Osteoblast (primary cell): ENCODE results near the gene TPRKB. TPM values are rescaled to one million over a fixed set of nuclear protein-coding genes. Genes with fewer than 3 reads are reported as not detected.
"Not testable (repeated sequence)": the region's sequence is repeated elsewhere in the genome, so short reads cannot be mapped to it uniquely, and the experiment has no call there.

Experiments used
- DNase-seq: peaks from one replicate; pipeline ENCODE4 v3.0.0; 2011; ENCODE audit warnings: low spot score, mixed read lengths; ENCODE audit not compliant: insufficient read length; ENCODE audit errors: missing footprints
- H2AFZ ChIP-seq: 2 replicates; pipeline ENCODE4 v1.6.0; 2011; ENCODE audit warnings: mild to moderate bottlenecking, low read length
- H3K27ac ChIP-seq: 2 replicates; pipeline ENCODE4 v1.5.1; 2011; ENCODE audit warnings: mild to moderate bottlenecking, low read depth, low read length, moderate library complexity
- H3K27me3 ChIP-seq: 2 replicates; pipeline ENCODE4 v1.6.0; 2012; ENCODE audit warnings: mild to moderate bottlenecking, control low read depth, inconsistent platforms, low read length, moderate library complexity; ENCODE audit not compliant: insufficient read depth
- H3K36me3 ChIP-seq: 2 replicates; pipeline ENCODE4 v1.5.1; 2011; ENCODE audit warnings: mild to moderate bottlenecking, low read length, control low read depth, moderate library complexity; ENCODE audit not compliant: insufficient read depth
- H3K4me1 ChIP-seq: 2 replicates; pipeline ENCODE4 v1.5.1; 2011; ENCODE audit warnings: mild to moderate bottlenecking, low read length, control low read depth, moderate library complexity; ENCODE audit not compliant: insufficient read depth
- H3K4me2 ChIP-seq: 2 replicates; pipeline ENCODE4 v1.6.0; 2011; ENCODE audit warnings: mild to moderate bottlenecking, low read length; ENCODE audit not compliant: insufficient read depth
- H3K4me3 ChIP-seq: fragments of 200-600 bp; sonication (generic); 3 replicates; pipeline ENCODE4 v1.5.1; 2012; ENCODE audit warnings: mild to moderate bottlenecking, low read length, inconsistent platforms; ENCODE audit not compliant: insufficient read depth
- H3K79me2 ChIP-seq: 2 replicates; pipeline ENCODE4 v1.6.0; 2012; ENCODE audit warnings: mild to moderate bottlenecking, low read length, control low read depth, inconsistent platforms; ENCODE audit not compliant: insufficient read depth
- H3K9me3 ChIP-seq: 2 replicates; pipeline ENCODE4 v1.5.1; 2011; ENCODE audit warnings: low read depth, low read length, control low read depth
- H4K20me1 ChIP-seq: 2 replicates; pipeline ENCODE4 v1.6.0; 2012; ENCODE audit warnings: mild to moderate bottlenecking, low read length, control low read depth; ENCODE audit not compliant: insufficient read depth
- total RNA-seq: library from RNA; depleted of rRNA; stranded (reverse); fragments of >200 nt; gene quantifications from 2 replicates; pipeline ENCODE4 v1.2.3, GENCODE V29; 2012
- TF ChIP-seq, protein P1 (sequence below): IDR thresholded peaks from 2 replicates; pipeline ENCODE4 v1.5.1; 2011; ENCODE audit warnings: mild to moderate bottlenecking, low read depth, low read length, moderate library complexity; ENCODE audit errors: extremely low read depth

TPRKB gene
- total RNA-seq = 16.6 and 18.9 TPM in 2 replicates

DNA sequence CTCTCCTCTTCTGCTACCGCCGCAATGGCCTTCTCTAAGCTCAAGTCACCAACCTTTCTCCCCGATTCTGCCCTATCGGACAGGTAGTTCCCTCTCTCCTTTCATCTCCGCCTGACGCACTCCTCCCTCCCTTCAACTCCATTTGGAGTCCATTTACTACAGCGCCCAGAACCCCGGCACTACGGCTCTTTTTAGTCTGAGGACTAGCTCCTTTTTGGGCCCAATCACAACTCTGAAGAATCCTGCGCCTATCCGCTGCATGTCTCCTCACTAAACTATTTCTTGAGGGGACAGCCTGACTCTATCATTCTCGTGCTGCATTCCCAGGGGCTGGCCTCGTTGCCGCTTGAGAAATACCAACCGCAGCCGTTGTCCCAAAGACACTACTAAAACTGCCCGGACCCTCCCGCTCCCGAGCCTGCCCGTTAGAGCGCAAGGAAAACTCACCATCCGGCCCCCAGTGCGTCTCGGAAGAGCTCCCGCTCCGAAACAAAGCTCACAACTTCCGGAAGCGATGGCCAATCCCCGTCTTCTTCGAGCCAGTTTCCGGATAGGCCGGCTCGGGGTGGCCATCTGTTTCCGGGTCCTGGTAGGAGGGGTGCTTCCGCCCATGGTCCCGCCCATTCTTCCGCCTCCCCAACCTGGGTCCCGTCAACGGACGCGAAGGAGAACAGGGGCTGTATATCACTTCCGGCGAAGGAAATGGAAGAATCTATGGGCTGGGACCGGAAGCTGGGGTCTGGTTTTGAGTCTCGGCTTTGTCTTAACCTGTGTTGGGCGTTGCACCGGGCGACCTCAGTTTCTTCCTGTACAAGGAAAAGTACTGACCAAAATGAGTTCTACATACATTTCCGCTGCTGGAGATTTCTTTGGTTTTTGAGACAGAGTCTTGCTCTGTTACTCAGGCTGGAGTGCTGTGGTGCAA is at the start of gene TPRKB:
TSS of gene TPRKB (minus strand) at position 491 of the 925 bp plus-strand sequence. CDS start 2,776 bp downstream, outside the sequence.
- H3K4me3 ChIP-seq = peak within 1 kb of the TSS; percentile 97
- peaks cover 11% of the 10 kb centered on the region for H3K4me1 ChIP-seq
- H3K4me2 ChIP-seq = peak within 1 kb of the TSS; percentile 98
- H2AFZ ChIP-seq = peak within 1 kb of the TSS; percentile 98
- H3K79me2 ChIP-seq = peaks cover 6% of the 10 kb centered on the region
- TF ChIP-seq, protein P1, sequence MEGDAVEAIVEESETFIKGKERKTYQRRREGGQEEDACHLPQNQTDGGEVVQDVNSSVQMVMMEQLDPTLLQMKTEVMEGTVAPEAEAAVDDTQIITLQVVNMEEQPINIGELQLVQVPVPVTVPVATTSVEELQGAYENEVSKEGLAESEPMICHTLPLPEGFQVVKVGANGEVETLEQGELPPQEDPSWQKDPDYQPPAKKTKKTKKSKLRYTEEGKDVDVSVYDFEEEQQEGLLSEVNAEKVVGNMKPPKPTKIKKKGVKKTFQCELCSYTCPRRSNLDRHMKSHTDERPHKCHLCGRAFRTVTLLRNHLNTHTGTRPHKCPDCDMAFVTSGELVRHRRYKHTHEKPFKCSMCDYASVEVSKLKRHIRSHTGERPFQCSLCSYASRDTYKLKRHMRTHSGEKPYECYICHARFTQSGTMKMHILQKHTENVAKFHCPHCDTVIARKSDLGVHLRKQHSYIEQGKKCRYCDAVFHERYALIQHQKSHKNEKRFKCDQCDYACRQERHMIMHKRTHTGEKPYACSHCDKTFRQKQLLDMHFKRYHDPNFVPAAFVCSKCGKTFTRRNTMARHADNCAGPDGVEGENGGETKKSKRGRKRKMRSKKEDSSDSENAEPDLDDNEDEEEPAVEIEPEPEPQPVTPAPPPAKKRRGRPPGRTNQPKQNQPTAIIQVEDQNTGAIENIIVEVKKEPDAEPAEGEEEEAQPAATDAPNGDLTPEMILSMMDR = no peak
- peaks cover 8% of the 10 kb centered on the region for H3K36me3 ChIP-seq
- H3K9me3 ChIP-seq = no peaks in the 10 kb centered on the region
- peak; percentile 98 for DNase-seq
- H4K20me1 ChIP-seq = no peaks in the 10 kb centered on the region
- H3K27me3 ChIP-seq = no peaks in the 10 kb centered on the region
- peak within 1 kb of the TSS; percentile 49 for H3K27ac ChIP-seq

DNA sequence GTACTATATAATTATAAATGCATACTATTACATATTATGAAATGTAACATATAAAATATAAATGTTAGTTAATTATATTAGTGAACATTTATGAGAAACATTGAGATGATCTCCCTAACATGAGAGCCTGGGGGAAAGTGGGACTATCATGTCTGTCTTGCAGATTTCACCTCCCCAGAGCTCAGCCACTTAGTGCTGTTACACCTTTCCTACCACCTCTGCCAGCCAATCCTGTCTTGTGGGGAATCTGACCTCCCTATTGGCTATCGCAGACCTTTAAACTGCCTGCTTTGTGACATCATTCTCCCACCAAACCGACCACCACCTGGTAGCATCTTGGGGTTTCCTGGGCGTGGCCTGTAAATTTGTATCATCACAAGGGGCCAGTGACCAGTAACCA is 46.7 kb upstream of the TPRKB start, which contains the start of gene C2orf78:
TSS of gene C2orf78 (plus strand) at position 301 of the 400 bp plus-strand sequence. CDS start 127 bp downstream, outside the sequence.
- H3K4me3 ChIP-seq, DNase-seq, H3K27ac ChIP-seq, H3K4me2 ChIP-seq, H4K20me1 ChIP-seq, H3K9me3 ChIP-seq, H3K4me1 ChIP-seq, H3K36me3 ChIP-seq, H3K27me3 ChIP-seq: not testable (repeated sequence)
- peaks cover 10% of the 10 kb centered on the region for H3K79me2 ChIP-seq
- peak within 1 kb of the TSS; percentile 32 for H2AFZ ChIP-seq

DNA sequence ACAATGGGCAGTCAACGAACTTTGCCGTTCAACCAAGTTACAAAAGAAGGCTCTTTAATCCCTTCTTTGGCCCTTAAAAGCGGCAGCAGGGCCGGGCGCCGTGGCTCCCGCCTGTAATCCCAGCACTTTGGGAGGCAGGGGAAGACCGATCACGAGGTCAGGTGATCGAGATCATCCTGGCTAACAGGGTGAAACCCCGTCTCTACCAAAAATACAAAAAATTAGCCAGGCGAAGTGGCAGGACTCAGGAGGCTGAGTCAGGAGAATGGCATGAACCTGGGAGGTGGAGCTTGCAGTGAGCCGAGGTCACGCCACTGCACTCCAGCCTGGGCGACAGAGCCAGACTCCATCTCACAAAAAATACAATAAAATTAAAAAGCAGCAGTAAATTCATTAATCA is 46.3 kb upstream of the TPRKB start:
- not testable (repeated sequence) for H3K27me3 ChIP-seq, H3K9me3 ChIP-seq, H3K4me3 ChIP-seq, H3K36me3 ChIP-seq, H3K4me2 ChIP-seq, H3K4me1 ChIP-seq, DNase-seq, H3K27ac ChIP-seq, H4K20me1 ChIP-seq
- Histone ChIP-seq H2AFZ (peak overlapping the region; percentile 32), H3K79me2 (peaks cover 15% of the 10 kb centered on the region)

DNA sequence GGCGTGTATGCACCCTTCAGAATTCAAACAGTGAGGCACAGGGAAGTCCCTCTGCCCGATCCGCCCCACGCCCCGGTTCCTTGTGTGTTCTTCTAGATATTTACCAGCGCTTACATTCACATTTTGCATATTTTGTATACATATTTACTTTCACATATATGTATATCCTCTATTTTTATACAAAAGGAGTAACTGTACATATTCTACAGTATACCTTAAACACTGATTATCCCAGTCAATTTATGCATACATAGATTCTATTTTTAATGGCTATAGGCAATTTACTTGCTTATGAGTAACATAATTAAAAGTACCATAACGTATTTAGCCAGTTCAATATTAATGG is 43.1 kb upstream of the TPRKB start:
- Histone ChIP-seq H3K27ac (no peak overlapping the region), H3K27me3 (no peaks in the 10 kb centered on the region), H3K79me2 (peaks cover 38% of the 10 kb centered on the region), H2AFZ (peak overlapping the region; percentile 98), H4K20me1 (peaks cover 13% of the 10 kb centered on the region), H3K4me3 (peak overlapping the region; percentile 96), H3K36me3 (peaks cover 17% of the 10 kb centered on the region), H3K4me2 (peak overlapping the region; percentile 64), H3K9me3 (no peaks in the 10 kb centered on the region), H3K4me1 (peaks cover 23% of the 10 kb centered on the region)
- TF ChIP-seq, protein P1 = no peak
- DNase-seq = no peak
